Spleen (tissue), 7 donors: ENCODE data around the gene VEPH1.

Experiments used
- CTCF ChIP-seq, 11 experiments: fragments of 200-600 bp in 7 of 11; fragments of 450-650 bp in 4 of 11; sonication (generic) in 4 of 11; IDR thresholded peaks in 8 of 11; conservative IDR thresholded peaks in 3 of 11; 1 replicate in 7 of 11; 2 replicates in 4 of 11; pipeline versions ENCODE4 v1.4.0 to v1.8.0; 2016 to 2021; ENCODE audit warnings: antibody characterized with exemption in 11 of 11, inconsistent platforms in 4 of 11, mild to moderate bottlenecking in 1 of 11
- POLR2A ChIP-seq, 3 donors: fragments of 450-650 bp; IDR thresholded peaks; one replicate each; pipeline ENCODE4 v1.5.1; 2017; ENCODE audit warnings: antibody characterized with exemption in 3 of 3, mild to moderate bottlenecking in 1 of 3
- POLR2AphosphoS5 ChIP-seq, 3 donors: sonication (generic); formaldehyde crosslinking; IDR thresholded peaks; one replicate each; pipeline ENCODE4 v1.5.1; 2017; ENCODE audit warnings: antibody characterized with exemption in 3 of 3
- donor health status: DM: no; HTN: no; CAD: no; lungs with moderate emphysema.
- donor health status: DM: no; HTN: no; CAD: no.
- donor health status: DM: no; HTN: no; CAD: no.

- no peak for TF ChIP-seq CTCF (IDR thresholded peaks at IDR 0.05 in 8 of 11, conservative IDR thresholded peaks at IDR 0.05 in 3 of 11)
- no peak for TF ChIP-seq POLR2A (IDR thresholded peaks at IDR 0.05)
- no peak for TF ChIP-seq POLR2AphosphoS5 (IDR thresholded peaks at IDR 0.05)
Measured at GRCh38 chr3:157508461-157508860, 5.2 kb upstream of the VEPH1 start.
